ENCODE data around the gene FOXO3.
"Not testable (repeated sequence)": the region's sequence is repeated elsewhere in the genome, so short reads cannot be mapped to it uniquely, and the experiment has no call there.

The FOXO3 gene

DNA sequence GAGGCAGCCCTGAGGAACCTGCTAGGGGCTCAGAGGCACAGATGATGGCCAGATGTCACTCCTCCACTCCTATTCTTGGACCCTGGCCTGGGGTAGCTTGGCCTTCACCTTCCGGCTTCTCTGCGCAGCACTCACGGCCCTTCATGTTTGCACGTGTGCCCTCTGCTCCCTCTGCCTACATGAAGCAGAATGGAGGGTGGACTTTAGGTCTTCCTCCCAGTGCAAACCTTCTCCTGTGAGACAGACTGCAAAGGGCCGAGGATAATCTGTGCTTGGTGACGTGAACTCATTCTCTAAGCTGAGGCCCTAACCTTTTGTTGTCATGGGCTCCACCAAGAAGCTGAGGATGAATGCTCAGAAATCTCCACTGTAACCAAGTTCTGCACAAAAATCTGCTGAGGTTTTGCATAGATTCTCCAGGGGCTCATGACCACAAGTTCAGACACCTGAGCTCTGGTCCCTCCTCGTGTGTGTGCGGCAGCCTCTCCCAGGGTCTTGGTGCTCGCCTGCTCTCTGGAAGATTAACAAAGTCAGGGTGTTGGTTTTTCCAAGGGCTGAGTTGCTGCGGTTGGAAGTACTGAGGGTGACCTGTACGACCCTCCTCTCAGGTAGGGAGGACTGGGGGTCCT is 25.5 kb upstream of the FOXO3 start:
- Histone ChIP-seq H3K9ac (ENCODE audit: low read length) (no peak overlapping the region), H3K4me2 (ENCODE audit: low read length) (no peak overlapping the region)

DNA sequence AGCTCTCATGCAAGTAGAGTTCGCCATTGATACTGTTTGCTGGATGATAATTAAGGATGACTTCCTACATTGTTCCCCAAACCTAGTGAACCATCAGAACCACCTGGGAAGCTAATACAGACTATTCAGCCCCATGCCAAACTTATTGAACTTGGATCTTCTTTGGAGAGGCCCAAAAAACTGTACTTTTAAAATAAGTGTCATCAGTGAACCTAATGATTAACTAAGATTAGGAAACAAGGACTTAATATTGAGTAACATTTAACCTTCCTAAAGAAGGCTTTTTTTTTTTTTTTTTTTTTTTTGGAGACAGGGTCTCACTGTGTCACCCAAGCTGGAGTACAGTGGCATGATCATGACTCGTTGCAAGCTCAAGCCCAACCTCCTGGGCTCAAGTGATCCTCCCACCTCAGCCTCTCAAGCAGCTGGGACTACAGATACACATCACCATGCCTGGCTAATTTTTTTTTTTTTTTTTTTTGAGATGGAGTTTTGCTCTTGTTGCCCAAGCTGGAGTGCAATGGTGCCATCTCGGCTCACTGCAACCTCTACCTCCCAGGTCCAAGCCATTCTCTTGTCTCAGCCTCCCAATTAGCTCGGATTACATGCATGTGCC is 24.7 kb upstream of the FOXO3 start:
- not testable (repeated sequence) for H3K4me1 ChIP-seq (ENCODE audit: low read length); H3K36me3 ChIP-seq (replicated peaks; ENCODE audit: low read depth, low read length); H3K27ac ChIP-seq (ENCODE audit: low read length); H3K79me2 ChIP-seq (ENCODE audit: low read length); H3K27me3 ChIP-seq (ENCODE audit: low read depth, low read length); H3K9me3 ChIP-seq (ENCODE audit: insufficient read depth, low read length); H3K4me2 ChIP-seq (ENCODE audit: low read length); H2AFZ ChIP-seq (ENCODE audit: low read depth, low read length); H3K4me3 ChIP-seq (ENCODE audit: low read length); H3K9ac ChIP-seq (ENCODE audit: low read length); H4K20me1 ChIP-seq (ENCODE audit: insufficient read depth, low read length)

More for the DNA sequence above, 25.5 kb upstream of the FOXO3 start:
- Histone ChIP-seq H3K27ac (ENCODE audit: low read length) (no peak overlapping the region), H4K20me1 (ENCODE audit: insufficient read depth, low read length) (no peaks in the 10 kb centered on the region), H3K36me3 (replicated peaks; ENCODE audit: low read depth, low read length) (no peaks in the 10 kb centered on the region), H3K4me3 (ENCODE audit: low read length) (no peak overlapping the region), H2AFZ (ENCODE audit: low read depth, low read length) (no peak overlapping the region), H3K27me3 (ENCODE audit: low read depth, low read length) (peaks cover 9% of the 10 kb centered on the region; the same call in 1 of the 2 replicates), H3K9me3 (ENCODE audit: insufficient read depth, low read length) (no peaks in the 10 kb centered on the region), H3K79me2 (ENCODE audit: low read length) (no peaks in the 10 kb centered on the region), H3K4me1 (ENCODE audit: low read length) (no peaks in the 10 kb centered on the region)
- TF ChIP-seq, protein P1, sequence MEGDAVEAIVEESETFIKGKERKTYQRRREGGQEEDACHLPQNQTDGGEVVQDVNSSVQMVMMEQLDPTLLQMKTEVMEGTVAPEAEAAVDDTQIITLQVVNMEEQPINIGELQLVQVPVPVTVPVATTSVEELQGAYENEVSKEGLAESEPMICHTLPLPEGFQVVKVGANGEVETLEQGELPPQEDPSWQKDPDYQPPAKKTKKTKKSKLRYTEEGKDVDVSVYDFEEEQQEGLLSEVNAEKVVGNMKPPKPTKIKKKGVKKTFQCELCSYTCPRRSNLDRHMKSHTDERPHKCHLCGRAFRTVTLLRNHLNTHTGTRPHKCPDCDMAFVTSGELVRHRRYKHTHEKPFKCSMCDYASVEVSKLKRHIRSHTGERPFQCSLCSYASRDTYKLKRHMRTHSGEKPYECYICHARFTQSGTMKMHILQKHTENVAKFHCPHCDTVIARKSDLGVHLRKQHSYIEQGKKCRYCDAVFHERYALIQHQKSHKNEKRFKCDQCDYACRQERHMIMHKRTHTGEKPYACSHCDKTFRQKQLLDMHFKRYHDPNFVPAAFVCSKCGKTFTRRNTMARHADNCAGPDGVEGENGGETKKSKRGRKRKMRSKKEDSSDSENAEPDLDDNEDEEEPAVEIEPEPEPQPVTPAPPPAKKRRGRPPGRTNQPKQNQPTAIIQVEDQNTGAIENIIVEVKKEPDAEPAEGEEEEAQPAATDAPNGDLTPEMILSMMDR (IDR thresholded peaks at IDR 0.05; ENCODE audit: low read depth, low read length) = no peak
- no peak for TF ChIP-seq EZH2phosphoT487 (IDR thresholded peaks at IDR 0.05; ENCODE audit: low read depth)

- Histone ChIP-seq H3K27ac (ENCODE audit: low read length) (no peak overlapping the region), H3K4me1 (ENCODE audit: low read length) (peaks cover 5% of the 10 kb centered on the region; the same call in 1 of the 2 replicates), H3K9me3 (ENCODE audit: insufficient read depth, low read length) (no peaks in the 10 kb centered on the region), H2AFZ (ENCODE audit: low read depth, low read length) (peak overlapping the region; percentile 96), H3K4me3 (ENCODE audit: low read length) (peak overlapping the region; percentile 71), H3K27me3 (ENCODE audit: low read depth, low read length) (peaks cover 35% of the 10 kb centered on the region), H3K79me2 (ENCODE audit: low read length) (no peaks in the 10 kb centered on the region), H4K20me1 (ENCODE audit: insufficient read depth, low read length) (no peaks in the 10 kb centered on the region), H3K36me3 (replicated peaks; ENCODE audit: low read depth, low read length) (no peaks in the 10 kb centered on the region), H3K4me2 (ENCODE audit: low read length) (peak overlapping the region; percentile 81), H3K9ac (ENCODE audit: low read length) (no peak overlapping the region)
- TF ChIP-seq, protein P1 (IDR thresholded peaks at IDR 0.05; ENCODE audit: low read depth, low read length) = peak; percentile 85
- no peak for TF ChIP-seq EZH2phosphoT487 (IDR thresholded peaks at IDR 0.05; ENCODE audit: low read depth)
These were observed 18.6 kb upstream of the FOXO3 start for GRCh38 chr6:108541843-108542759.

GRCh38 chr6:108543175-108543940 is 17.4 kb upstream of the FOXO3 start:
- Histone ChIP-seq H4K20me1 (ENCODE audit: insufficient read depth, low read length) (no peaks in the 10 kb centered on the region), H3K9me3 (ENCODE audit: insufficient read depth, low read length) (no peaks in the 10 kb centered on the region), H3K4me1 (ENCODE audit: low read length) (peaks cover 5% of the 10 kb centered on the region; the same call in 1 of the 2 replicates), H3K27me3 (ENCODE audit: low read depth, low read length) (peaks cover 35% of the 10 kb centered on the region), H3K79me2 (ENCODE audit: low read length) (no peaks in the 10 kb centered on the region), H3K4me3 (ENCODE audit: low read length) (no peak overlapping the region), H2AFZ (ENCODE audit: low read depth, low read length) (no peak overlapping the region), H3K27ac (ENCODE audit: low read length) (no peak overlapping the region), H3K4me2 (ENCODE audit: low read length) (no peak overlapping the region), H3K36me3 (replicated peaks; ENCODE audit: low read depth, low read length) (no peaks in the 10 kb centered on the region), H3K9ac (ENCODE audit: low read length) (no peak overlapping the region)
- TF ChIP-seq EZH2phosphoT487 (IDR thresholded peaks at IDR 0.05; ENCODE audit: low read depth) = no peak
- TF ChIP-seq, protein P1 (IDR thresholded peaks at IDR 0.05; ENCODE audit: low read depth, low read length) = no peak

Measured in OCI-LY3 (cell line).